Liver (tissue), 9 donors: ENCODE measurements around the gene SBK1. TPM values are rescaled to one million over a fixed set of nuclear protein-coding genes. Genes with fewer than 3 reads are reported as not detected.

Experiments
- DNase-seq: peaks from one replicate; pipeline ENCODE4 v3.0.0-alpha.2; 2017; ENCODE audit warnings: low spot score
- H3K27ac ChIP-seq, 2 donors: one replicate each; pipeline ENCODE4 v1.7.0; 2013; ENCODE audit warnings: inconsistent platforms in 2 of 2, low read length in 2 of 2, control low read depth in 1 of 2, low read depth in 1 of 2, mild to moderate bottlenecking in 1 of 2
- H3K27me3 ChIP-seq, 4 donors: one replicate each; pipeline versions ENCODE4 v1.6.1 to v1.7.0; 2013; ENCODE audit warnings: low read length in 3 of 4, inconsistent platforms in 1 of 4, mild to moderate bottlenecking in 1 of 4, moderate library complexity in 1 of 4; ENCODE audit not compliant: control insufficient read depth in 4 of 4, insufficient read depth in 4 of 4
- H3K36me3 ChIP-seq, 4 donors: one replicate each; pipeline versions ENCODE4 v1.6.1 to v1.7.0; 2013; ENCODE audit warnings: low read length in 3 of 4, mild to moderate bottlenecking in 3 of 4, low read depth in 1 of 4, moderate library complexity in 1 of 4; ENCODE audit not compliant: control insufficient read depth in 4 of 4, insufficient read depth in 3 of 4
- H3K4me1 ChIP-seq, 4 donors: one replicate each; pipeline versions ENCODE4 v1.6.1 to v1.7.0; 2013; ENCODE audit warnings: low read length in 3 of 4, mild to moderate bottlenecking in 3 of 4, moderate library complexity in 1 of 4; ENCODE audit not compliant: control insufficient read depth in 4 of 4, insufficient read depth in 4 of 4
- H3K4me3 ChIP-seq, 3 donors: one replicate each; pipeline versions ENCODE4 v1.6.1 to v1.7.0; 2013; ENCODE audit warnings: low read length in 3 of 3, control low read depth in 1 of 3, low read depth in 1 of 3, mild to moderate bottlenecking in 1 of 3
- H3K9ac ChIP-seq, 2 donors: one replicate each; pipeline ENCODE4 v1.7.0; 2013; ENCODE audit warnings: low read length in 2 of 2, mild to moderate bottlenecking in 2 of 2, moderate library complexity in 2 of 2, control low read depth in 1 of 2, low read depth in 1 of 2
- H3K9me3 ChIP-seq, 4 donors: one replicate each; pipeline versions ENCODE4 v1.6.1 to v1.7.0; 2013; ENCODE audit warnings: low read length in 3 of 4; ENCODE audit not compliant: control insufficient read depth in 4 of 4
- CTCF ChIP-seq: fragments of 150-350 bp; IDR thresholded peaks from 2 replicates; pipeline ENCODE4 v1.5.1; 2017; ENCODE audit warnings: improper control_type of control experiment, low read depth, low read length; ENCODE audit not compliant: missing input control
- EGR1 ChIP-seq, 2 donors: IDR thresholded peaks; 2 replicates each; pipeline ENCODE4 v1.6.1; 2016 to 2018; ENCODE audit warnings: antibody characterized with exemption in 2 of 2, low read depth in 2 of 2
- FOXA2 ChIP-seq: IDR thresholded peaks from 2 replicates; pipeline ENCODE4 v1.6.1; 2016; ENCODE audit warnings: antibody characterized with exemption
- GABPA ChIP-seq, 2 donors: IDR thresholded peaks in 1 of 2; conservative IDR thresholded peaks in 1 of 2; 2 replicates each; pipeline ENCODE4 v1.6.1; 2016; ENCODE audit warnings: antibody characterized with exemption in 2 of 2, mild to moderate bottlenecking in 1 of 2, moderate library complexity in 1 of 2
- HNF4A ChIP-seq, 2 donors: conservative IDR thresholded peaks; 2 replicates each; pipeline ENCODE4 v1.6.1; 2016; ENCODE audit warnings: antibody characterized with exemption in 2 of 2, mild to moderate bottlenecking in 2 of 2
- HNF4G ChIP-seq: IDR thresholded peaks from 2 replicates; pipeline ENCODE4 v1.6.1; 2016; ENCODE audit warnings: antibody characterized with exemption
- NR2F2 ChIP-seq: IDR thresholded peaks from 2 replicates; pipeline ENCODE4 v1.6.1; 2016; ENCODE audit warnings: antibody characterized with exemption
- RAD21 ChIP-seq, 2 donors: IDR thresholded peaks; 2 replicates each; pipeline ENCODE4 v1.6.1; 2016; ENCODE audit warnings: antibody characterized with exemption in 2 of 2, mild to moderate bottlenecking in 2 of 2
- REST ChIP-seq: IDR thresholded peaks from 2 replicates; pipeline ENCODE4 v1.6.1; 2016; ENCODE audit warnings: antibody characterized with exemption, mild to moderate bottlenecking
- SP1 ChIP-seq: IDR thresholded peaks from 2 replicates; pipeline ENCODE4 v1.6.1; 2018; ENCODE audit warnings: antibody characterized with exemption, mild to moderate bottlenecking
- TAF1 ChIP-seq: conservative IDR thresholded peaks from 2 replicates; pipeline ENCODE4 v1.6.1; 2016; ENCODE audit warnings: antibody characterized with exemption, mild to moderate bottlenecking
- YY1 ChIP-seq: IDR thresholded peaks from 2 replicates; pipeline ENCODE4 v1.6.1; 2016; ENCODE audit warnings: antibody characterized with exemption, mild to moderate bottlenecking
- WGBS: extraction: QIAGEN DNeasy Blood & Tissue Kit; methylation state at CpG from one replicate; pipeline ENCODE4 v1.1.7; 2013; 5-methylcytosine and 5-hydroxymethylcytosine counted together
- polyA plus RNA-seq, 2 donors: library from polyadenylated mRNA; stranded (reverse) in 1 of 2; unstranded in 1 of 2; fragments of 200-250 nt in 1 of 2; fragments of >200 nt in 1 of 2; fragmentation: Nextera tagmentation in 1 of 2; extraction: Ambion mirVana in 1 of 2; gene quantifications; one replicate each; pipeline versions ENCODE4 v1.2.1 to v1.2.3, GENCODE V29; 2013 to 2015
- total RNA-seq, 2 donors: library from RNA; depleted of rRNA; stranded (reverse); fragments of >200 nt; gene quantifications; one replicate each; pipeline ENCODE4 v1.2.3, GENCODE V29; 2014
- TF ChIP-seq, protein P1 (sequence below): IDR thresholded peaks from 2 replicates; pipeline ENCODE4 v1.6.1; 2016; ENCODE audit warnings: antibody characterized with exemption
- TF ChIP-seq, protein P2 (sequence below): IDR thresholded peaks from 2 replicates; pipeline ENCODE4 v1.6.1; 2016; ENCODE audit warnings: antibody characterized with exemption
- donor health status: healthy.
- donor health status: healthy.
- donor health status: healthy.
- donor health status: healthy.
- donor health status: healthy.

Gene SBK1
- total and polyA plus RNA-seq, 4 donors, result 0.05 to 0.08 (median 0.07) TPM; not detected in 1

DNA sequence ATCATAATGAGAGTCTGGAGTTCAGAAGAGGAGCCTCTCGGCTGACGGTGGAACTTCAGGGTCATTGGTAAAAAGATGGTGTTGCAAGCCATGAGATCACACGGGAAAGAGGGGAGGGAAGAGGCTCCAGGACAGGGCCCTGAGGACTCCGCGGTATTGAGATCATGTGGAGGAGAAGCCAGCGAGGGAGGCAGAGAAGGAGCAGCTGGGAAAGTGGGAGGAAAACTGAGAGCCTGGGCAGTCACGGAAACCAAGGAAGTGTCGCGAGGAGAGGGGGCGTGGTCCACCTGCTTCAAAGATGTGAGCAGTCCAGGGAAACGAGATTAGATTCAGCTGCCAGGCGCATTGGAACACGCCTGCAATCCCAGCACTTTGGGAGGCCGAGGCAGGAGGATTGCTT, 27.7 kb upstream of the SBK1 start (continued):
- no peak for TF ChIP-seq CTCF
- no peak for TF ChIP-seq GABPA (IDR thresholded peaks at IDR 0.05 in 1 of 2, conservative IDR thresholded peaks at IDR 0.05 in 1 of 2)
- no peak for TF ChIP-seq REST

- Histone ChIP-seq H3K27me3 (no peaks in the 10 kb centered on the region), H3K4me3 (no peak overlapping the region), H3K27ac (no peak overlapping the region), H3K9me3 (no peaks in the 10 kb centered on the region), H3K4me1 (no peaks in the 10 kb centered on the region), H3K9ac (no peak overlapping the region), H3K36me3 (no peaks in the 10 kb centered on the region)
- 91% methylated on average over 5 of the region's 5 CpGs for WGBS
- TF ChIP-seq, protein P1, sequence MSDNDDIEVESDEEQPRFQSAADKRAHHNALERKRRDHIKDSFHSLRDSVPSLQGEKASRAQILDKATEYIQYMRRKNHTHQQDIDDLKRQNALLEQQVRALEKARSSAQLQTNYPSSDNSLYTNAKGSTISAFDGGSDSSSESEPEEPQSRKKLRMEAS, result no peak
- TF ChIP-seq TAF1 (no peak), FOXA2 (no peak), EGR1 (IDR thresholded peaks at IDR 0.05; ENCODE audit: low read depth in 2 of 2) (no peak), SP1 (no peak), CTCF (no peak), GABPA (IDR thresholded peaks at IDR 0.05 in 1 of 2, conservative IDR thresholded peaks at IDR 0.05 in 1 of 2) (no peak), HNF4A (conservative IDR thresholded peaks at IDR 0.05) (no peak), RAD21 (IDR thresholded peaks at IDR 0.05) (no peak), YY1 (no peak)
- no peak for DNase-seq
Measured at GRCh38 chr16:28265822-28266221, 26.5 kb upstream of the SBK1 start.

DNA sequence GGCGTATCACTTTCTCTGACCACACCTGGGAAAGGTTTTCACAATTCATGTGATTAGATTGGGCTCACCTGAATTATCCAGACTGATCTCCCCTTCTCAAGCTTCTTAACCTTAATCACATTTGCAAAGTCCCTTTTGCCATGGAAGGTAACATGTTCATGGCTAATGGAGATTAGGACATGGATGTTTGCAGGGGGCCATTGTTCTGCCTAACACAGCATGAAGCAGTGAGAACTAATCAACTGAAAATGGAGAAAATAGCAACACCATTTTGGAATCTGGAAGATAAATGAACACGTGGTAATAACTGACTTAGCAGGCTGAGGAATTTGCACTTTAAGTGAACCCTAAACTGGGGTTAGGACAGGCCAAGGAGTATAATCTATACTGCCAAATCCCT, 25.0 kb upstream of the SBK1 start:
- DNase-seq, result no peak
- Histone ChIP-seq H3K36me3 (no peaks in the 10 kb centered on the region), H3K4me3 (no peak overlapping the region), H3K27ac (no peak overlapping the region), H3K9ac (no peak overlapping the region), H3K9me3 (peaks cover 0 to 3% (median 0%) of the 10 kb centered on the region in 4 donors), H3K27me3 (no peaks in the 10 kb centered on the region), H3K4me1 (no peaks in the 10 kb centered on the region)
- WGBS, result 58% methylated on average over 2 of the region's 2 CpGs
- no peak for TF ChIP-seq HNF4G
- TF ChIP-seq NR2F2, result no peak
- TF ChIP-seq REST, result no peak
- TF ChIP-seq, protein P2, sequence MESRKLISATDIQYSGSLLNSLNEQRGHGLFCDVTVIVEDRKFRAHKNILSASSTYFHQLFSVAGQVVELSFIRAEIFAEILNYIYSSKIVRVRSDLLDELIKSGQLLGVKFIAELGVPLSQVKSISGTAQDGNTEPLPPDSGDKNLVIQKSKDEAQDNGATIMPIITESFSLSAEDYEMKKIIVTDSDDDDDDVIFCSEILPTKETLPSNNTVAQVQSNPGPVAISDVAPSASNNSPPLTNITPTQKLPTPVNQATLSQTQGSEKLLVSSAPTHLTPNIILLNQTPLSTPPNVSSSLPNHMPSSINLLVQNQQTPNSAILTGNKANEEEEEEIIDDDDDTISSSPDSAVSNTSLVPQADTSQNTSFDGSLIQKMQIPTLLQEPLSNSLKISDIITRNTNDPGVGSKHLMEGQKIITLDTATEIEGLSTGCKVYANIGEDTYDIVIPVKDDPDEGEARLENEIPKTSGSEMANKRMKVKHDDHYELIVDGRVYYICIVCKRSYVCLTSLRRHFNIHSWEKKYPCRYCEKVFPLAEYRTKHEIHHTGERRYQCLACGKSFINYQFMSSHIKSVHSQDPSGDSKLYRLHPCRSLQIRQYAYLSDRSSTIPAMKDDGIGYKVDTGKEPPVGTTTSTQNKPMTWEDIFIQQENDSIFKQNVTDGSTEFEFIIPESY, result no peak
